AG04449 (cell line): ENCODE results near the gene DMRT2.

Source experiments
- CTCF ChIA-PET: fragments of 350-600 bp; formaldehyde crosslinking; extraction: SDS; loops from one replicate; lab custom pipeline; 2021; ENCODE audit warnings: antibody characterized with exemption; lab: Yijun Ruan, JAX
- POLR2A ChIA-PET: fragments of 400-600, 350-600 bp; formaldehyde crosslinking; extraction: SDS; loops from one replicate; lab custom pipeline; 2020; ENCODE audit warnings: antibody characterized with exemption, inconsistent platforms; lab: Yijun Ruan, JAX
- DNase-seq: peaks from one replicate; pipeline ENCODE4 v3.0.0-alpha.2; 2010; ENCODE audit warnings: low read depth, low spot score
- H3K4me3 ChIP-seq: 2 replicates; pipeline ENCODE4 v1.5.1; 2011; ENCODE audit warnings: low read depth, mild to moderate bottlenecking, control low read depth, low read length
- TF ChIP-seq, protein P1 (sequence below): IDR thresholded peaks from one replicate; pipeline ENCODE4 v1.5.1; 2011; ENCODE audit warnings: mild to moderate bottlenecking, moderate library complexity, low read length, control low read depth, inconsistent platforms; ENCODE audit not compliant: insufficient read depth; ENCODE audit errors: missing control alignments

The DMRT2 gene

DNA sequence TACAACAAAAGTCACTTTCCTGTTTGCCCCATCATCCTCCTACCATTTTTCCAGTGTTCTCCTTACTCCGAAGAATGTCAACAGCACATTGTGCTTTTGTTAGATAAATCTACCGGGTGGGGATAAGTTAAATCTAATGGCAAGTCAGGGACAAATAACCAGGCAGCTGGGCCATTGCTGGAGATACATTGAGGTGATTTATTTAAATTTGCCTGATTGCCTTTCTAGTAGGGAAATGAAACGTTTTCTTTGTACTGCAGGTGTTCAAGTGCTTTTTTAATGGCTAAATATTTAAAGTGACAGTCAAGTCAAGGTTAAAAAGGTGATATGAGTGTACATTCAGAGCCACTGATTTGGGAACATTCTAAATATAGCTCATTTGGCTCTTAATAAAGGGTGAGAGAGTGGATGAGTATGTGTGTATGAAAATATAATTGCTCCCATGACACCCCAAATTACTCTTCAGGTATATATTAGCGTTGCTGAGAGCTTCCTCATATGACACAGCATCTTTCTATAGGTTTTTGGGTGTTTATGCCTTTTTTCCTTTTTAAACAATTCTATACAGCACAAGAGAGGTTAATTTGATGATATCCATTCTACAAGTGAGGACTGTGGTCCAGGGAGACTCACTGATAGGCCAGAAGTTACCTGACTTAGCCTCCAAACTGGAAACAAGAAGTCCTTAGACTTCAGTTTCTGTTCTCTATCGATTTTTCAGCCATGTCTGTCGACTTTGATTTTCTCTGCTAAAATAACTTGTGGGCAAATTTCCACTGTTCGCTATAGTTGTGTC lies 51.9 kb downstream of the DMRT2 start:
- ChIA-PET CTCF (interaction anchor here (1.2 kb wide), 2 partner anchors 146 to 327 kb away, joined by 3 read pairs; no protein-coding TSS in a partner anchor), POLR2A (no interaction called here)
- no peak overlapping the region for H3K4me3 ChIP-seq
- TF ChIP-seq, protein P1, sequence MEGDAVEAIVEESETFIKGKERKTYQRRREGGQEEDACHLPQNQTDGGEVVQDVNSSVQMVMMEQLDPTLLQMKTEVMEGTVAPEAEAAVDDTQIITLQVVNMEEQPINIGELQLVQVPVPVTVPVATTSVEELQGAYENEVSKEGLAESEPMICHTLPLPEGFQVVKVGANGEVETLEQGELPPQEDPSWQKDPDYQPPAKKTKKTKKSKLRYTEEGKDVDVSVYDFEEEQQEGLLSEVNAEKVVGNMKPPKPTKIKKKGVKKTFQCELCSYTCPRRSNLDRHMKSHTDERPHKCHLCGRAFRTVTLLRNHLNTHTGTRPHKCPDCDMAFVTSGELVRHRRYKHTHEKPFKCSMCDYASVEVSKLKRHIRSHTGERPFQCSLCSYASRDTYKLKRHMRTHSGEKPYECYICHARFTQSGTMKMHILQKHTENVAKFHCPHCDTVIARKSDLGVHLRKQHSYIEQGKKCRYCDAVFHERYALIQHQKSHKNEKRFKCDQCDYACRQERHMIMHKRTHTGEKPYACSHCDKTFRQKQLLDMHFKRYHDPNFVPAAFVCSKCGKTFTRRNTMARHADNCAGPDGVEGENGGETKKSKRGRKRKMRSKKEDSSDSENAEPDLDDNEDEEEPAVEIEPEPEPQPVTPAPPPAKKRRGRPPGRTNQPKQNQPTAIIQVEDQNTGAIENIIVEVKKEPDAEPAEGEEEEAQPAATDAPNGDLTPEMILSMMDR = no peak
- no peak for DNase-seq

DNA sequence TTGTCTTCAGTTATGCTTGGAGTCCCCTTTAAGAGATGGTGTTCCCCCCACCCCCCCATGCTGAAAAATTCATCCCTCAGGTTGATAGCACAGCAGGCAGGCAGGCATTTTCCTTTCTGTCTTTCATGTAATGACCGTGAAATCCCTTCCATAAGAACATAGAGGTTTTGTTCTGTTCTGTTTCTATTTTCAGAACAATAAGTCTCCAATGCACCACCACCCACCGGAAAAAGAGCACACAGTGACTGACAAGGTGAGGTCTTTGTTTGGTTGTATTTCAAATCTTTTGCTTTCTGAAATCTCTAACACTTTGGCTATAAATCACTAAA lies 52.4 kb downstream of the DMRT2 start:
- POLR2A ChIA-PET = no interaction called here
- DNase-seq = no peak
- TF ChIP-seq, protein P1 = no peak
- CTCF ChIA-PET = no interaction called here
- no peak overlapping the region for H3K4me3 ChIP-seq
